SW480 (cell line): ENCODE results near the gene ACOT12.

Source experiments
- DNase-seq: peaks from one replicate; pipeline ENCODE4 v3.0.0-alpha.2; 2016; ENCODE audit warnings: low spot score

The ACOT12 gene

GRCh38 chr5:81288021-81288433 is 105.9 kb downstream of the ACOT12 start:
- no peak for DNase-seq

GRCh38 chr5:81286059-81286617 is 107.8 kb downstream of the ACOT12 start:
- no peak for DNase-seq

- no peak for DNase-seq
These were observed 110.0 kb downstream of the ACOT12 start for GRCh38 chr5:81283976-81284375.
